HG03442 (cell line): Measurements from ENCODE around the gene ALG12.

Experiments used
- ATAC-seq: cut with Tn5 transposase; IDR thresholded peaks from one replicate; pipeline ENCODE4 v1.9.1; 2021; ENCODE audit warnings: mild to moderate bottlenecking, moderate library complexity; ENCODE audit not compliant: unreplicated experiment

Gene ALG12

GRCh38 chr22:49930596-49931412 lies 12.6 kb upstream of the ALG12 start:
- no peak for ATAC-seq

GRCh38 chr22:49929994-49930575 lies 11.8 kb upstream of the ALG12 start:
- no peak for ATAC-seq

- no peak for ATAC-seq
These were observed 11.2 kb upstream of the ALG12 start for GRCh38 chr22:49929211-49929979.

- ATAC-seq = no peak
These were observed 10.4 kb upstream of the ALG12 start for GRCh38 chr22:49928555-49929210.

GRCh38 chr22:49928185-49928495 lies 9.9 kb upstream of the ALG12 start:
- ATAC-seq = no peak

GRCh38 chr22:49927483-49928184 lies 9.4 kb upstream of the ALG12 start:
- no peak for ATAC-seq

GRCh38 chr22:49926916-49927315 lies 8.7 kb upstream of the ALG12 start:
- no peak for ATAC-seq

GRCh38 chr22:49925525-49926128 lies 7.4 kb upstream of the ALG12 start:
- ATAC-seq = no peak

GRCh38 chr22:49924113-49924833 lies 6.0 kb upstream of the ALG12 start:
- ATAC-seq = no peak

GRCh38 chr22:49923445-49923844 lies 5.2 kb upstream of the ALG12 start:
- ATAC-seq = no peak

- ATAC-seq = no peak
These were observed 4.7 kb upstream of the ALG12 start for GRCh38 chr22:49922926-49923325.

GRCh38 chr22:49922484-49922883 lies 4.2 kb upstream of the ALG12 start:
- no peak for ATAC-seq

- no peak for ATAC-seq
These were observed 3.5 kb upstream of the ALG12 start for GRCh38 chr22:49921508-49922278.

GRCh38 chr22:49920859-49921258 lies 2.6 kb upstream of the ALG12 start:
- ATAC-seq = no peak

GRCh38 chr22:49918911-49919881 lies 958 bp upstream of the ALG12 start:
- ATAC-seq = no peak

- no peak for ATAC-seq
These were observed 1.4 kb downstream of the ALG12 start for GRCh38 chr22:49916831-49917230.

GRCh38 chr22:49915610-49916009 lies 2.6 kb downstream of the ALG12 start:
- no peak for ATAC-seq

GRCh38 chr22:49914256-49914655 lies 4.0 kb downstream of the ALG12 start:
- no peak for ATAC-seq
